Right lobe of liver (tissue), 4 donors: ENCODE measurements around the gene INTS7.

Source experiments
- POLR2A ChIP-seq: fragments of 450-650 bp; IDR thresholded peaks from one replicate; pipeline ENCODE4 v1.6.1; 2017; ENCODE audit warnings: antibody characterized with exemption, mild to moderate bottlenecking
- TF ChIP-seq, protein P1 (sequence below), 4 donors: fragments of 200-600 bp in 3 of 4; fragments of 450-650 bp in 1 of 4; IDR thresholded peaks; one replicate each; pipeline versions ENCODE4 v1.5.1 to v1.8.0; 2016 to 2022; ENCODE audit warnings: antibody characterized with exemption in 4 of 4, mild to moderate bottlenecking in 2 of 4
- donor health status: DM: no; HTN: no; CAD: no.
- donor health status: DM: no; HTN: no; CAD: no.
- donor health status: DM: no; HTN: yes; CAD: no.

GRCh38 chr1:212035835-212036605 is 663 bp upstream of the INTS7 start:
- TF ChIP-seq POLR2A, result no peak
- TF ChIP-seq, protein P1, sequence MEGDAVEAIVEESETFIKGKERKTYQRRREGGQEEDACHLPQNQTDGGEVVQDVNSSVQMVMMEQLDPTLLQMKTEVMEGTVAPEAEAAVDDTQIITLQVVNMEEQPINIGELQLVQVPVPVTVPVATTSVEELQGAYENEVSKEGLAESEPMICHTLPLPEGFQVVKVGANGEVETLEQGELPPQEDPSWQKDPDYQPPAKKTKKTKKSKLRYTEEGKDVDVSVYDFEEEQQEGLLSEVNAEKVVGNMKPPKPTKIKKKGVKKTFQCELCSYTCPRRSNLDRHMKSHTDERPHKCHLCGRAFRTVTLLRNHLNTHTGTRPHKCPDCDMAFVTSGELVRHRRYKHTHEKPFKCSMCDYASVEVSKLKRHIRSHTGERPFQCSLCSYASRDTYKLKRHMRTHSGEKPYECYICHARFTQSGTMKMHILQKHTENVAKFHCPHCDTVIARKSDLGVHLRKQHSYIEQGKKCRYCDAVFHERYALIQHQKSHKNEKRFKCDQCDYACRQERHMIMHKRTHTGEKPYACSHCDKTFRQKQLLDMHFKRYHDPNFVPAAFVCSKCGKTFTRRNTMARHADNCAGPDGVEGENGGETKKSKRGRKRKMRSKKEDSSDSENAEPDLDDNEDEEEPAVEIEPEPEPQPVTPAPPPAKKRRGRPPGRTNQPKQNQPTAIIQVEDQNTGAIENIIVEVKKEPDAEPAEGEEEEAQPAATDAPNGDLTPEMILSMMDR (IDR thresholded peaks at IDR 0.05), result no peak
